Activated T-cell treated with anti-CD3 and anti-CD28 coated beads, Interleukin-2, amount 50 U/mL, for 4 hours (primary cell): ENCODE measurements around the gene ARID3A. TPM values are rescaled to one million over a fixed set of nuclear protein-coding genes. Genes with fewer than 3 reads are reported as not detected.
A peak's percentile ranks its signal among the peaks of the same experiment; 100 is the strongest.

ENCODE experiments used
- ATAC-seq, 2 donors: fragments of 200-7000 bp; cut with Tn5 transposase; one replicate each; pipeline ENCODE4 v1.10.0; 2021
- DNase-seq: peaks from one replicate; pipeline ENCODE4 v3.0.0-alpha.2; 2020
- H3K27me3 Mint-ChIP-seq: one replicate; pipeline ENCODE4 v1.8.0; 2021; ENCODE audit warnings: low read depth, mixed read lengths
- H3K36me3 Mint-ChIP-seq: one replicate; pipeline ENCODE4 v1.8.0; 2022; ENCODE audit warnings: mixed read lengths; ENCODE audit not compliant: insufficient read depth
- H3K4me1 Mint-ChIP-seq: one replicate; pipeline ENCODE4 v1.8.0; 2021; ENCODE audit warnings: low read depth, mixed read lengths
- H3K4me3 Mint-ChIP-seq: one replicate; pipeline ENCODE4 v1.8.0; 2021; ENCODE audit warnings: mild to moderate bottlenecking, moderate library complexity, mixed read lengths
- H3K9me3 Mint-ChIP-seq: one replicate; pipeline ENCODE4 v1.8.0; 2021; ENCODE audit warnings: mixed read lengths
- total RNA-seq, 3 donors: library from RNA; stranded (reverse); gene quantifications; one replicate each; pipeline ENCODE4 v1.2.1, GENCODE V29; 2021

The ARID3A gene
- total RNA-seq, 3 donors from 2014 or later, result 7.3 to 13.2 (median 10.0) TPM

GRCh38 chr19:979318-979741 is 53.5 kb downstream of the ARID3A start:
- Mint-ChIP-seq H3K27me3 (no peaks in the 10 kb centered on the region), H3K9me3 (no peaks in the 10 kb centered on the region), H3K4me1 (peaks cover 2% of the 10 kb centered on the region), H3K4me3 (no peak overlapping the region), H3K36me3 (peaks cover 2% of the 10 kb centered on the region)
- DNase-seq, result no peak
- no peak for ATAC-seq

DNA sequence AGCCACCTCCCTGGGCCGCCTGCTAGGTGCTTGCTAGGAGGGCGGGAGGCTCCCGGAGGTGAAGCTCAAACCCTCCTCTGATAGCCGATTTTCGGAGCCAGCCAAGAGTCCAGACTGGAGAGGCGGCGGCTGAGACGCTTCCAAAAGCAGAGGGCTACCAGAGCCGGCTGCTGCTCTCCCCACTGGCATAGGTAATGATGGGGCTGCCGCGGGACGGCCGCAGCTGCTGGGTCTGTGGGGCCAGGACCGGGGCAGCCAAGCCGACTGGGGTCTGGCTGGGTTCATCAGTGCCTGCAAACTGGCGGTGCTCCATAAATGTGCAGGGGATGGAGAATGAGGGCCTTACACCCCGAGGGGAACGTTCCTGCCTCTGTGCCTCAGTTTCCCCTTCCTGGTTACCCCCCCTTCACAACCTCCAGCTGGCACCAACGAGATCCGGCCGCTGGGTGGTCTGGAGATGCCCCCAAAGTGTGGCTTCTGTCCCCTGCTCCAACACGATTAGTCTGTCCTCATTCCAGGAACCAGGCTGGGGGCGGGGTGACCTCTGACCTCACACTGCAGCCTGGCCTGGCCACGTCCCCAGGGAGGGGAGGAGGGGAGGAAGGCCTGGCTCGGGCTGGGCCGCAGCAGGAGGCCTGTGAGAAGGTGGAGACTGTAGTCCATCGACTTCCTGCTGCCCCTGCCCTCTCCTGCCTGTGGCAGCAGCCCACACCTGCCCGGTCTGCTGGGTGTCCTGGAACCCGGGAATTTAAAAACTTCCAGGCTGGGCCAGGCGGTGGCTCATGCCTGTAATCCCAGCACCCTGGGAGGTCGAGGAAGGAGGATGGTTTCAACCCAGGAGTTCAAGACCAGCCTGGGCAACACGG is 54.5 kb downstream of the ARID3A start:
- H3K36me3 Mint-ChIP-seq, result peaks cover 2% of the 10 kb centered on the region
- no peaks in the 10 kb centered on the region for H3K9me3 Mint-ChIP-seq
- H3K27me3 Mint-ChIP-seq, result no peaks in the 10 kb centered on the region
- DNase-seq, result no peak
- H3K4me1 Mint-ChIP-seq, result peaks cover 7% of the 10 kb centered on the region
- no peak overlapping the region for H3K4me3 Mint-ChIP-seq
- ATAC-seq, result no peak

- Mint-ChIP-seq H3K9me3 (no peaks in the 10 kb centered on the region), H3K4me1 (peaks cover 11% of the 10 kb centered on the region), H3K36me3 (peaks cover 6% of the 10 kb centered on the region), H3K4me3 (no peak overlapping the region), H3K27me3 (no peaks in the 10 kb centered on the region)
- peak; percentile 81 to 84 for ATAC-seq
- DNase-seq, result peak; percentile 69
Measured at GRCh38 chr19:982567-983170, 56.8 kb downstream of the ARID3A start.

DNA sequence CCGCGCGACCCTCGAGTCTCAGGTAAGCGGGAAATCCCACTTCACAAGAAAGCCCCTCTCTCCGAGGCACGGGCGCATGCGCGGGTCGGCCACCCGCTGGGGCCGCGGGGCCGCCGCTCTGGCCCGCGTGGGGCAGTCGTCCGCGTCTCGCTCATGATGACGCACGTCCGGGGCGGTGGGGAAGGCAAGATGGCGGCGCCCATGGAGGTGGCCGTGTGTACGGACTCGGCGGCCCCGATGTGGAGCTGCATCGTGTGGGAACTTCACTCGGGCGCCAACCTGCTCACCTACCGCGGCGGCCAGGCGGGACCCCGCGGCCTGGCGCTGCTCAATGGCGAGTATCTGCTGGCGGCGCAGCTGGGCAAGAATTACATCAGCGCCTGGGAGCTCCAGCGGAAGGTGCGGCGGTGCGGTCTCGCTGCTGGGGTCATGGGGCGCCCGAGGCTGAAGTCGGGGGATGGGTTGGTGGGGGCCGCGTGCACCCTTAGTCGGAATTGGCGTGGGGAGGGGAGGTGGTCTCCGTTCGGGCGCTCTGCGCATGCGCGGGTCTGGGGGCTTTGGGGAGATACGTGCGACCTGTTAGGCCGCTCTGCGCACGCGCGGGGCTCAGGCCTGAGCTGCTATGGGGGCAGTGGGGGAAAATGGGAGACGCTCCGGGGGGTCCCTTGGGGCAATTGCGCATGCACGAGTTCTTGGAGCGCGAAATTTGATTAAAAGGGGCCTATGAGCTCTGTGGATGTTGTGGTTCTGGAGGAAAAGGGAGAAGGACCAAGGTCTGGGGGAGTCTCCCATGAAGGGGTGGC is 58.5 kb downstream of the ARID3A start, which contains the start of gene WDR18:
Gene WDR18 (plus strand): TSS at position 181 of the 803 bp plus-strand sequence. CDS start 9 bp downstream, at position 190.
- Mint-ChIP-seq H3K27me3 (no peaks in the 10 kb centered on the region), H3K4me3 (peak within 1 kb of the TSS; percentile 96), H3K9me3 (no peaks in the 10 kb centered on the region), H3K36me3 (peaks cover 9% of the 10 kb centered on the region), H3K4me1 (peaks cover 11% of the 10 kb centered on the region)
- DNase-seq (peak; percentile 85), ATAC-seq (peak; percentile 93 to 96)

DNA sequence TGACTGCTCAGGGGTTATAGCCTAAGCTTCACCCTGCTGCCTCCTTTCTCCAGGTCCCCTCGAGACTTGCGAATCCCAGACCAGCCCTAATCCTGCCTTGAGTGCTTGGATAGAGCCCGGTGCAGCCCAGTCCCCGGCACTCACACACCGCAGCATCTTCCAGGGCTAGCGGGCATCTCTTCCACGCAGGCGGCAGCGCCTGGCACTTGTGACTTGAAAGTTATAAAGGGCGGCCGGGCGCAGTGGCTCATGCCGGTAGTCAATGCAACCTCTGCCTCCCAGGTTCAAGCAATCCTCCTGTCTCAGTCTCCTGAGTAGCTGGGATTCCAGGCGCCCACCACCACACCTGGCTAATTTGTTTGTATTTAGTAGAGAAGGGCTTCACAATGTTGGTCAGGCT is 60.2 kb downstream of the ARID3A start:
- no peaks in the 10 kb centered on the region for H3K27me3 Mint-ChIP-seq
- no peaks in the 10 kb centered on the region for H3K9me3 Mint-ChIP-seq
- no peak for DNase-seq
- H3K4me1 Mint-ChIP-seq, result peaks cover 11% of the 10 kb centered on the region
- no peak for ATAC-seq
- H3K36me3 Mint-ChIP-seq, result peaks cover 9% of the 10 kb centered on the region
- peak overlapping the region; percentile 96 for H3K4me3 Mint-ChIP-seq

- H3K4me1 Mint-ChIP-seq, result peaks cover 11% of the 10 kb centered on the region
- DNase-seq, result no peak
- H3K4me3 Mint-ChIP-seq, result no peak overlapping the region
- H3K27me3 Mint-ChIP-seq, result no peaks in the 10 kb centered on the region
- peaks cover 12% of the 10 kb centered on the region for H3K36me3 Mint-ChIP-seq
- ATAC-seq, result no peak
- no peaks in the 10 kb centered on the region for H3K9me3 Mint-ChIP-seq
Measured at GRCh38 chr19:988081-988480, 62.2 kb downstream of the ARID3A start.

DNA sequence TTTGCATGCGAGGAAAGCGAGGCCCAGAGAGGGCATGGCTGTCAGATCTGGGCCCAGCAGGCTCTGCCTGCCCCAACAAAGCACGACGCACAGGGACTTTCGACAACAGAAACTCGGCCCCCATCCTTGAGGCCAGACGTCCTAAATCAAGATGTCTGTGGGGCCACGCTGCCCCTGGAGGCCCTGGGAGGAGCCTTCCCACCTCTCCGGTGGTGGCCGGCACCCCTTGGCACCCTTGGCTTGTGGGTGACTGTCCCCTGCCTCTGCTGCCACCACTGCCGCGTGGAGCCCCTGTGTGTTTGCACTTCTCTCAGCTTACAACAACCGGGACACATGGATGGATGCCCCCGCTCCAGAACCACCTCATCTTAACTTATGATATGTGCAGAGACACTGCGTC is 62.7 kb downstream of the ARID3A start:
- peaks cover 14% of the 10 kb centered on the region for H3K36me3 Mint-ChIP-seq
- no peaks in the 10 kb centered on the region for H3K9me3 Mint-ChIP-seq
- peaks cover 10% of the 10 kb centered on the region for H3K4me1 Mint-ChIP-seq
- no peaks in the 10 kb centered on the region for H3K27me3 Mint-ChIP-seq
- H3K4me3 Mint-ChIP-seq, result no peak overlapping the region
- ATAC-seq (no peak), DNase-seq (no peak)

- peaks cover 9% of the 10 kb centered on the region for H3K4me1 Mint-ChIP-seq
- H3K27me3 Mint-ChIP-seq, result no peaks in the 10 kb centered on the region
- no peak for ATAC-seq
- H3K36me3 Mint-ChIP-seq, result peaks cover 12% of the 10 kb centered on the region
- H3K9me3 Mint-ChIP-seq, result no peaks in the 10 kb centered on the region
- H3K4me3 Mint-ChIP-seq, result no peak overlapping the region
- no peak for DNase-seq
Measured at GRCh38 chr19:989381-990081, 63.7 kb downstream of the ARID3A start.

DNA sequence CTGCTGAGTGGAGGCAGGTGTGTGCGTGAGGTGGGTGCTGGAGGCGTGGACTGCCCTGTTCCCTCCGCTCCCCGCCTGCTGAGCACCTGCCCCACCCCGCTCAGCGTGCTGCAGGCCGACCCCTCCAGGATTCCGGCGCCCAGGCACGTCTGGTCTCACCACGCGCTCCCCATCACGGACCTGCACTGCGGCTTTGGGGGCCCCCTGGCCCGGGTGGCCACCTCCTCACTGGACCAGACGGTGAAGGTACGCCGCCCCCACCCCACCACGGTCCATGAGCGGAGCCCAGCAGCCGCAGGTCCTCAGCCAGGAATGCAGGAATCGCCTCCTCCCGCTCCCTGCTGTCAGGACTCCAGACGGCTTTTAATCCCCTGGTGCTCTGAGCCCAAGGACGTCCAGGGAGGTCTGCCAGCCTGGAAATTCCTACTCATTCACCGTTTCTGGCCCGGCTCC is 64.3 kb downstream of the ARID3A start:
- peaks cover 4% of the 10 kb centered on the region for H3K4me1 Mint-ChIP-seq
- H3K9me3 Mint-ChIP-seq, result no peaks in the 10 kb centered on the region
- ATAC-seq, result no peak
- no peak overlapping the region for H3K4me3 Mint-ChIP-seq
- H3K27me3 Mint-ChIP-seq, result no peaks in the 10 kb centered on the region
- H3K36me3 Mint-ChIP-seq, result peaks cover 12% of the 10 kb centered on the region
- DNase-seq, result no peak

GRCh38 chr19:990746-991145 is 64.9 kb downstream of the ARID3A start:
- ATAC-seq (no peak), DNase-seq (no peak)
- H3K4me3 Mint-ChIP-seq, result no peak overlapping the region
- H3K27me3 Mint-ChIP-seq, result no peaks in the 10 kb centered on the region
- H3K9me3 Mint-ChIP-seq, result no peaks in the 10 kb centered on the region
- peaks cover under 1% of the 10 kb centered on the region for H3K4me1 Mint-ChIP-seq
- peaks cover 12% of the 10 kb centered on the region for H3K36me3 Mint-ChIP-seq

DNA sequence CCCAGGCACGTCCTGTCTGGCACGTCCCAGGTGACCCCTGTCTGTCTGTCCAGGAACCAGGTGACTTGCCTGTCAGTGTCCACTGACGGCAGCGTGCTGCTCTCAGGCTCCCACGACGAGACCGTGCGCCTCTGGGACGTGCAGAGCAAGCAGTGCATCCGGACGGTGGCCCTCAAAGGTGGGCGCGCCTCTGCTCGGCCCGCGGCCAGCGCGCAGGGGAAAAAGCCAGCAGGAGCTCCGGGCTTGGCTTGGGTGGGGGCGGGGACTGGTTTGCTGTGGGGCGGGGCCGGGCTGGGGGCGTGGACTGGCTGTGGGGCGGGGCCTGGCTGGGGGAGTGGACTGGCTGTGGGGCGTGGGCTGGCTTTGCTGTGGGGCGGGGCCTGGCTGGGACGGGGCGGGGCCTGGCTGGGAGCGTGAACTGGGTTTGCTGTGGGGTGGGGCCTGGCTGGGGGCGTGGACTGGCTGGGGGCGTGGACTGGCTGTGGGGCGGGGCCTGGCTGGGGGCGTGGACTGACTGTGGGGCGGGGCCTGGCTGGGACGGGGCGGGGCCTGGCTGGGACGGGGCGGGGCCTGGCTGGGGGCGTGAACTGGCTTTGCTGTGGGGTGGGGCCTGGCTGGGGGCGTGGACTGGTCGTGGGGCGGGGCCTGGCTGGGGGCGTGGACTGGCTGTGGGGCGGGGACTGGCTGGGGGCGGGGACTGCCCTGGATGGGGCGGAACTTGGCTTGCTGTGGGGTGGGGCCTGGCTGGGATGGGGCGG is 65.5 kb downstream of the ARID3A start:
- DNase-seq, result peak; percentile 37
- ATAC-seq, result peak; percentile 65 to 72
- H3K36me3 Mint-ChIP-seq, result peaks cover 12% of the 10 kb centered on the region
- H3K27me3 Mint-ChIP-seq, result no peaks in the 10 kb centered on the region
- no peak overlapping the region for H3K4me3 Mint-ChIP-seq
- no peaks in the 10 kb centered on the region for H3K9me3 Mint-ChIP-seq
- H3K4me1 Mint-ChIP-seq, result peaks cover 2% of the 10 kb centered on the region

DNA sequence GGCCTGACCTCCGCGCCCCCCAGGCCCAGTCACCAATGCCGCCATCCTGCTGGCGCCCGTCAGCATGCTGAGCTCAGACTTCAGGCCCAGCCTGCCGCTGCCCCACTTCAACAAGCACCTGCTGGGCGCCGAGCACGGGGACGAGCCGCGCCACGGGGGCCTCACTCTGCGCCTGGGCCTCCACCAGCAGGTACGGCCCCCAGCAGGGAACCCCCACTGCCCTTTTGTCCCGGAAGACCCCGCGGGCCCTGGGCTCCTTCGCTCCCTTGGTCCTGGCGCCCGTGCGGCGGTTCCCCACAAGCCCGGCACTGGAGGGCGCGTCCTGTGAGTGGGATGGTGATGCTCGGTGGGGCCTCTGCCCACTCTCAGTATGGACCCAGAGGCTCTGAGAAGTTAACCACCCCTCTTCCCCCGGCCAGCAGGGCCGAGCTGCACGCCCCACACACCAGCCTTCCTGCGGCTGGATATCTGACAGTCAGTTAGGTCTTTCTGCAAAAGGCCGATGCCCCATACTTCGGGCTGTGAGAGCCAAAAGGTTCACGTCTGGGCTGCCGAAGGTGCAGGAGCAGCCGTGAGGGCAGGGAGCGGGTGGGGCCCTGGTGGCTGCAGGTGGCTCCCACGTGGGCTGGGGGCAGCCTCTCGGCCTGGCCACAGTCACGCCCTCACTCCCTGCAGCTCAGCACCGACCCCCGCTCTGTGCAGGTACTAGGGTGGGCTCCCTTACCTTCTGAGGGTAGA is 66.3 kb downstream of the ARID3A start:
- no peaks in the 10 kb centered on the region for H3K9me3 Mint-ChIP-seq
- peaks cover 8% of the 10 kb centered on the region for H3K36me3 Mint-ChIP-seq
- ATAC-seq (no peak), DNase-seq (no peak)
- peaks cover 7% of the 10 kb centered on the region for H3K4me1 Mint-ChIP-seq
- no peak overlapping the region for H3K4me3 Mint-ChIP-seq
- no peaks in the 10 kb centered on the region for H3K27me3 Mint-ChIP-seq

GRCh38 chr19:992670-993055 is 66.8 kb downstream of the ARID3A start:
- DNase-seq, result no peak
- Mint-ChIP-seq H3K4me1 (peaks cover 7% of the 10 kb centered on the region), H3K4me3 (no peak overlapping the region), H3K27me3 (no peaks in the 10 kb centered on the region), H3K36me3 (peaks cover 8% of the 10 kb centered on the region), H3K9me3 (no peaks in the 10 kb centered on the region)
- ATAC-seq, result no peak
